T-helper 17 cell (primary cell): ENCODE results near the gene RRP15. TPM values are rescaled to one million over a fixed set of nuclear protein-coding genes. Genes with fewer than 3 reads are reported as not detected.

Experiments
- ATAC-seq: fragments of 150-1000 bp; cut with Tn5 transposase; 2 replicates; pipeline ENCODE4 v1.10.0; 2021; ENCODE audit warnings: mild to moderate bottlenecking, moderate library complexity
- DNase-seq, 3 donors: peaks; one replicate each; pipeline versions ENCODE4 v3.0.0 to v3.0.0-alpha.2; 2020 to 2021
- H3K9me3 ChIP-seq: one replicate; pipeline ENCODE4 v1.7.0; 2013; ENCODE audit warnings: low read length, mild to moderate bottlenecking; ENCODE audit not compliant: control insufficient read depth, poor library complexity, severe bottlenecking
- H3K27ac Mint-ChIP-seq: one replicate; pipeline ENCODE4 v1.8.0; 2022; ENCODE audit warnings: mild to moderate bottlenecking, moderate library complexity, mixed read lengths
- H3K27me3 Mint-ChIP-seq: one replicate; pipeline ENCODE4 v1.8.0; 2022; ENCODE audit warnings: mixed read lengths
- H3K36me3 Mint-ChIP-seq: one replicate; pipeline ENCODE4 v1.8.0; 2022; ENCODE audit warnings: low read depth, mixed read lengths
- H3K4me1 Mint-ChIP-seq: one replicate; pipeline ENCODE4 v1.8.0; 2022; ENCODE audit warnings: mild to moderate bottlenecking, mixed read lengths
- H3K4me3 Mint-ChIP-seq: one replicate; pipeline ENCODE4 v1.8.0; 2022; ENCODE audit warnings: mild to moderate bottlenecking, moderate library complexity, mixed read lengths
- total RNA-seq, 4 donors: library from RNA in 2 of 4; stranded (reverse) in 2 of 4; gene quantifications; one replicate each; pipeline ENCODE4 v1.2.3 and lab custom pipeline; 2022 to 2026

Gene RRP15
- total RNA-seq, 2 donors from 2014 or later, result 13.7 to 21.9 TPM

GRCh38 chr1:218272366-218272765 is 12.7 kb upstream of the RRP15 start:
- H3K27me3 Mint-ChIP-seq, result peaks cover 20% of the 10 kb centered on the region
- DNase-seq (no peak), ATAC-seq (no peak)
- no peaks in the 10 kb centered on the region for H3K4me1 Mint-ChIP-seq
- H3K36me3 Mint-ChIP-seq, result no peaks in the 10 kb centered on the region
- no peak overlapping the region for H3K4me3 Mint-ChIP-seq
- no peaks in the 10 kb centered on the region for H3K9me3 ChIP-seq
- H3K27ac Mint-ChIP-seq, result no peak overlapping the region

GRCh38 chr1:218273762-218274479 is 11.2 kb upstream of the RRP15 start:
- H3K27me3 Mint-ChIP-seq, result peaks cover 19% of the 10 kb centered on the region
- no peaks in the 10 kb centered on the region for H3K36me3 Mint-ChIP-seq
- H3K4me3 Mint-ChIP-seq, result no peak overlapping the region
- H3K27ac Mint-ChIP-seq, result no peak overlapping the region
- H3K9me3 ChIP-seq, result no peaks in the 10 kb centered on the region
- H3K4me1 Mint-ChIP-seq, result no peaks in the 10 kb centered on the region
- DNase-seq (no peak), ATAC-seq (no peak)

GRCh38 chr1:218274511-218274910 is 10.6 kb upstream of the RRP15 start:
- no peaks in the 10 kb centered on the region for H3K9me3 ChIP-seq
- H3K4me3 Mint-ChIP-seq, result no peak overlapping the region
- no peak overlapping the region for H3K27ac Mint-ChIP-seq
- H3K4me1 Mint-ChIP-seq, result no peaks in the 10 kb centered on the region
- no peaks in the 10 kb centered on the region for H3K36me3 Mint-ChIP-seq
- DNase-seq, result no peak
- H3K27me3 Mint-ChIP-seq, result peaks cover 19% of the 10 kb centered on the region
- no peak for ATAC-seq

GRCh38 chr1:218275823-218276222 is 9.3 kb upstream of the RRP15 start:
- H3K9me3 ChIP-seq, result no peaks in the 10 kb centered on the region
- Mint-ChIP-seq H3K27ac (no peak overlapping the region), H3K4me1 (no peaks in the 10 kb centered on the region), H3K4me3 (no peak overlapping the region), H3K36me3 (no peaks in the 10 kb centered on the region), H3K27me3 (peaks cover 24% of the 10 kb centered on the region)
- ATAC-seq (no peak), DNase-seq (no peak)

GRCh38 chr1:218281285-218281684 is 3.8 kb upstream of the RRP15 start:
- no peak overlapping the region for H3K27ac Mint-ChIP-seq
- peaks cover 3% of the 10 kb centered on the region for H3K36me3 Mint-ChIP-seq
- no peak overlapping the region for H3K4me3 Mint-ChIP-seq
- no peaks in the 10 kb centered on the region for H3K9me3 ChIP-seq
- ATAC-seq (no peak), DNase-seq (no peak)
- peaks cover 16% of the 10 kb centered on the region for H3K4me1 Mint-ChIP-seq
- H3K27me3 Mint-ChIP-seq, result peaks cover 11% of the 10 kb centered on the region

- no peak for ATAC-seq
- peaks cover 5% of the 10 kb centered on the region for H3K27me3 Mint-ChIP-seq
- peak overlapping the region; percentile 100 for H3K4me3 Mint-ChIP-seq
- H3K9me3 ChIP-seq, result no peaks in the 10 kb centered on the region
- DNase-seq, result no peak
- peak overlapping the region; percentile 98 for H3K27ac Mint-ChIP-seq
- peaks cover 23% of the 10 kb centered on the region for H3K4me1 Mint-ChIP-seq
- peaks cover 3% of the 10 kb centered on the region for H3K36me3 Mint-ChIP-seq
Observed at GRCh38 chr1:218284377-218284916, 646 bp upstream of the RRP15 start.

GRCh38 chr1:218292515-218292914 is 7.4 kb downstream of the RRP15 start:
- no peaks in the 10 kb centered on the region for H3K36me3 Mint-ChIP-seq
- H3K4me1 Mint-ChIP-seq, result peaks cover 17% of the 10 kb centered on the region
- H3K27ac Mint-ChIP-seq, result no peak overlapping the region
- H3K4me3 Mint-ChIP-seq, result no peak overlapping the region
- H3K9me3 ChIP-seq, result no peaks in the 10 kb centered on the region
- ATAC-seq (no peak), DNase-seq (no peak)
- no peaks in the 10 kb centered on the region for H3K27me3 Mint-ChIP-seq

GRCh38 chr1:218294546-218294945 is 9.5 kb downstream of the RRP15 start:
- Mint-ChIP-seq H3K27ac (peak overlapping the region; percentile 62), H3K36me3 (no peaks in the 10 kb centered on the region), H3K27me3 (no peaks in the 10 kb centered on the region), H3K4me1 (peaks cover 21% of the 10 kb centered on the region), H3K4me3 (no peak overlapping the region)
- ATAC-seq (no peak), DNase-seq (no peak)
- no peaks in the 10 kb centered on the region for H3K9me3 ChIP-seq

- H3K9me3 ChIP-seq, result no peaks in the 10 kb centered on the region
- Mint-ChIP-seq H3K27me3 (no peaks in the 10 kb centered on the region), H3K36me3 (no peaks in the 10 kb centered on the region), H3K27ac (no peak overlapping the region), H3K4me1 (peaks cover 24% of the 10 kb centered on the region), H3K4me3 (no peak overlapping the region)
- ATAC-seq, result no peak
- no peak for DNase-seq
Observed at GRCh38 chr1:218296162-218296561, 11.1 kb downstream of the RRP15 start.

GRCh38 chr1:218297461-218297860 is 12.4 kb downstream of the RRP15 start:
- Mint-ChIP-seq H3K27me3 (no peaks in the 10 kb centered on the region), H3K4me3 (no peak overlapping the region), H3K36me3 (peaks cover 2% of the 10 kb centered on the region), H3K27ac (no peak overlapping the region), H3K4me1 (peaks cover 29% of the 10 kb centered on the region)
- ATAC-seq, result no peak
- no peak for DNase-seq
- H3K9me3 ChIP-seq, result no peaks in the 10 kb centered on the region

- DNase-seq (no peak), ATAC-seq (no peak)
- H3K27ac Mint-ChIP-seq, result no peak overlapping the region
- H3K27me3 Mint-ChIP-seq, result no peaks in the 10 kb centered on the region
- H3K4me1 Mint-ChIP-seq, result peaks cover 26% of the 10 kb centered on the region
- H3K36me3 Mint-ChIP-seq, result peaks cover 2% of the 10 kb centered on the region
- H3K9me3 ChIP-seq, result no peaks in the 10 kb centered on the region
- H3K4me3 Mint-ChIP-seq, result no peak overlapping the region
Observed at GRCh38 chr1:218297867-218298266, 12.8 kb downstream of the RRP15 start.

- H3K27me3 Mint-ChIP-seq, result no peaks in the 10 kb centered on the region
- no peak for ATAC-seq
- DNase-seq, result no peak
- no peak overlapping the region for H3K27ac Mint-ChIP-seq
- H3K36me3 Mint-ChIP-seq, result peaks cover 2% of the 10 kb centered on the region
- H3K9me3 ChIP-seq, result no peaks in the 10 kb centered on the region
- peaks cover 26% of the 10 kb centered on the region for H3K4me1 Mint-ChIP-seq
- no peak overlapping the region for H3K4me3 Mint-ChIP-seq
Observed at GRCh38 chr1:218298398-218298797, 13.3 kb downstream of the RRP15 start.

- H3K4me3 Mint-ChIP-seq, result no peak overlapping the region
- DNase-seq (no peak), ATAC-seq (no peak)
- H3K9me3 ChIP-seq, result no peaks in the 10 kb centered on the region
- H3K4me1 Mint-ChIP-seq, result peaks cover 26% of the 10 kb centered on the region
- peaks cover 2% of the 10 kb centered on the region for H3K36me3 Mint-ChIP-seq
- H3K27me3 Mint-ChIP-seq, result no peaks in the 10 kb centered on the region
- no peak overlapping the region for H3K27ac Mint-ChIP-seq
Observed at GRCh38 chr1:218299416-218299815, 14.3 kb downstream of the RRP15 start.

- Mint-ChIP-seq H3K27me3 (no peaks in the 10 kb centered on the region), H3K36me3 (peaks cover 2% of the 10 kb centered on the region), H3K27ac (no peak overlapping the region), H3K4me3 (no peak overlapping the region), H3K4me1 (peaks cover 26% of the 10 kb centered on the region)
- no peak for DNase-seq
- no peaks in the 10 kb centered on the region for H3K9me3 ChIP-seq
- ATAC-seq, result no peak
Observed at GRCh38 chr1:218301217-218301616, 16.1 kb downstream of the RRP15 start.
